Neuron (in vitro differentiated cells): Measurements from ENCODE around the gene MAU2.

Source experiments
- H2AFZ ChIP-seq: one replicate; pipeline ENCODE4 v1.6.1; 2013; ENCODE audit warnings: low read depth, mild to moderate bottlenecking, inconsistent platforms, low read length, moderate library complexity
- H3K27me3 ChIP-seq: one replicate; pipeline ENCODE4 v1.6.1; 2013; ENCODE audit warnings: low read length; ENCODE audit not compliant: insufficient read depth
- H3K36me3 ChIP-seq: one replicate; pipeline ENCODE4 v1.6.1; 2013; ENCODE audit warnings: low read length; ENCODE audit not compliant: insufficient read depth
- H3K4me1 ChIP-seq: one replicate; pipeline ENCODE4 v1.6.1; 2013; ENCODE audit warnings: low read length; ENCODE audit not compliant: insufficient read depth
- H3K4me3 ChIP-seq: 2 replicates; pipeline ENCODE4 v1.5.1; 2013; ENCODE audit warnings: mild to moderate bottlenecking, low read length, moderate library complexity
- H3K9me3 ChIP-seq: one replicate; pipeline ENCODE4 v1.6.1; 2013; ENCODE audit warnings: low read length

Gene MAU2

GRCh38 chr19:19294914-19295313 lies 25.7 kb upstream of the MAU2 start:
- H3K4me1 ChIP-seq, result no peaks in the 10 kb centered on the region
- H2AFZ ChIP-seq, result no peak overlapping the region
- H3K36me3 ChIP-seq, result peaks cover 56% of the 10 kb centered on the region
- H3K9me3 ChIP-seq, result peaks cover 16% of the 10 kb centered on the region
- no peak overlapping the region for H3K4me3 ChIP-seq
- no peaks in the 10 kb centered on the region for H3K27me3 ChIP-seq

GRCh38 chr19:19296953-19297689 lies 23.5 kb upstream of the MAU2 start:
- H3K36me3 ChIP-seq, result peaks cover 66% of the 10 kb centered on the region
- H3K4me1 ChIP-seq, result no peaks in the 10 kb centered on the region

GRCh38 chr19:19297759-19298158 lies 22.9 kb upstream of the MAU2 start:
- Histone ChIP-seq H3K4me1 (no peaks in the 10 kb centered on the region), H2AFZ (no peak overlapping the region), H3K9me3 (peaks cover 11% of the 10 kb centered on the region), H3K27me3 (no peaks in the 10 kb centered on the region), H3K36me3 (peaks cover 70% of the 10 kb centered on the region), H3K4me3 (no peak overlapping the region)

More at GRCh38 chr19:19296953-19297689, 23.5 kb upstream of the MAU2 start:
- Histone ChIP-seq H2AFZ (no peak overlapping the region), H3K27me3 (no peaks in the 10 kb centered on the region), H3K9me3 (peaks cover 13% of the 10 kb centered on the region), H3K4me3 (no peak overlapping the region)

- H2AFZ ChIP-seq, result no peak overlapping the region
- no peaks in the 10 kb centered on the region for H3K27me3 ChIP-seq
- no peaks in the 10 kb centered on the region for H3K9me3 ChIP-seq
- no peaks in the 10 kb centered on the region for H3K4me1 ChIP-seq
- H3K4me3 ChIP-seq, result no peak overlapping the region
- H3K36me3 ChIP-seq, result peaks cover 69% of the 10 kb centered on the region
These were observed 20.0 kb upstream of the MAU2 start for GRCh38 chr19:19300613-19301012.

- Histone ChIP-seq H3K27me3 (no peaks in the 10 kb centered on the region), H3K4me3 (no peak overlapping the region), H2AFZ (no peak overlapping the region), H3K4me1 (no peaks in the 10 kb centered on the region), H3K9me3 (no peaks in the 10 kb centered on the region), H3K36me3 (peaks cover 81% of the 10 kb centered on the region)
These were observed 17.2 kb upstream of the MAU2 start for GRCh38 chr19:19303411-19303810.

- H3K36me3 ChIP-seq, result peaks cover 83% of the 10 kb centered on the region
- H3K4me3 ChIP-seq, result no peak overlapping the region
- no peaks in the 10 kb centered on the region for H3K4me1 ChIP-seq
- H3K9me3 ChIP-seq, result no peaks in the 10 kb centered on the region
- H2AFZ ChIP-seq, result no peak overlapping the region
- H3K27me3 ChIP-seq, result no peaks in the 10 kb centered on the region
These were observed 16.3 kb upstream of the MAU2 start for GRCh38 chr19:19304186-19304965.

- peaks cover 87% of the 10 kb centered on the region for H3K36me3 ChIP-seq
- H3K27me3 ChIP-seq, result no peaks in the 10 kb centered on the region
- no peaks in the 10 kb centered on the region for H3K9me3 ChIP-seq
These were observed 15.6 kb upstream of the MAU2 start for GRCh38 chr19:19305066-19305465.

GRCh38 chr19:19305696-19306095 lies 14.9 kb upstream of the MAU2 start:
- peaks cover 89% of the 10 kb centered on the region for H3K36me3 ChIP-seq

More at GRCh38 chr19:19305066-19305465, 15.6 kb upstream of the MAU2 start:
- Histone ChIP-seq H2AFZ (no peak overlapping the region), H3K4me3 (no peak overlapping the region), H3K4me1 (no peaks in the 10 kb centered on the region)

GRCh38 chr19:19306191-19306590 lies 14.4 kb upstream of the MAU2 start:
- H3K4me3 ChIP-seq, result no peak overlapping the region
- H3K4me1 ChIP-seq, result no peaks in the 10 kb centered on the region
- no peak overlapping the region for H2AFZ ChIP-seq
- no peaks in the 10 kb centered on the region for H3K9me3 ChIP-seq
- peaks cover 88% of the 10 kb centered on the region for H3K36me3 ChIP-seq
- no peaks in the 10 kb centered on the region for H3K27me3 ChIP-seq

More at GRCh38 chr19:19305696-19306095, 14.9 kb upstream of the MAU2 start:
- no peak overlapping the region for H2AFZ ChIP-seq
- no peaks in the 10 kb centered on the region for H3K27me3 ChIP-seq
- no peaks in the 10 kb centered on the region for H3K9me3 ChIP-seq
- H3K4me1 ChIP-seq, result no peaks in the 10 kb centered on the region
- H3K4me3 ChIP-seq, result no peak overlapping the region

GRCh38 chr19:19308373-19308772 lies 12.3 kb upstream of the MAU2 start:
- H3K27me3 ChIP-seq, result no peaks in the 10 kb centered on the region
- no peaks in the 10 kb centered on the region for H3K4me1 ChIP-seq
- H3K36me3 ChIP-seq, result peaks cover 79% of the 10 kb centered on the region
- H2AFZ ChIP-seq, result no peak overlapping the region
- H3K4me3 ChIP-seq, result no peak overlapping the region
- H3K9me3 ChIP-seq, result no peaks in the 10 kb centered on the region

GRCh38 chr19:19315444-19315843 lies 5.2 kb upstream of the MAU2 start:
- no peak overlapping the region for H2AFZ ChIP-seq
- H3K27me3 ChIP-seq, result no peaks in the 10 kb centered on the region
- H3K4me3 ChIP-seq, result no peak overlapping the region
- peaks cover 6% of the 10 kb centered on the region for H3K4me1 ChIP-seq
- H3K36me3 ChIP-seq, result peaks cover 46% of the 10 kb centered on the region
- H3K9me3 ChIP-seq, result no peaks in the 10 kb centered on the region

GRCh38 chr19:19316082-19316481 lies 4.5 kb upstream of the MAU2 start:
- H3K36me3 ChIP-seq, result peaks cover 40% of the 10 kb centered on the region
- H3K4me1 ChIP-seq, result peaks cover 6% of the 10 kb centered on the region
- H3K27me3 ChIP-seq, result no peaks in the 10 kb centered on the region
- no peak overlapping the region for H3K4me3 ChIP-seq
- no peaks in the 10 kb centered on the region for H3K9me3 ChIP-seq
- H2AFZ ChIP-seq, result no peak overlapping the region

- H3K4me3 ChIP-seq, result peak overlapping the region; percentile 66
- H3K36me3 ChIP-seq, result peaks cover 37% of the 10 kb centered on the region
- peak overlapping the region; percentile 59 for H2AFZ ChIP-seq
- H3K27me3 ChIP-seq, result no peaks in the 10 kb centered on the region
- H3K4me1 ChIP-seq, result peaks cover 14% of the 10 kb centered on the region
- H3K9me3 ChIP-seq, result no peaks in the 10 kb centered on the region
These were observed 783 bp upstream of the MAU2 start for GRCh38 chr19:19319732-19320360.
